Endothelial cell (in vitro differentiated cells): ENCODE data around the gene WDFY3. TPM values are rescaled to one million over a fixed set of nuclear protein-coding genes. Genes with fewer than 3 reads are reported as not detected.

Source experiments
- DNase-seq: peaks from one replicate; pipeline ENCODE4 v3.0.0; 2021; ENCODE audit warnings: low spot score
- H3K27ac Mint-ChIP-seq: one replicate; pipeline ENCODE4 v1.8.0; 2021; ENCODE audit warnings: mixed read lengths, inconsistent platforms; ENCODE audit not compliant: unreplicated experiment
- H3K27me3 Mint-ChIP-seq: one replicate; pipeline ENCODE4 v1.8.0; 2021; ENCODE audit warnings: mild to moderate bottlenecking, moderate library complexity, mixed read lengths, inconsistent platforms; ENCODE audit not compliant: unreplicated experiment
- H3K36me3 Mint-ChIP-seq: one replicate; pipeline ENCODE4 v1.8.0; 2021; ENCODE audit warnings: mild to moderate bottlenecking, low read depth, mixed read lengths, inconsistent platforms; ENCODE audit not compliant: unreplicated experiment
- H3K4me1 Mint-ChIP-seq: one replicate; pipeline ENCODE4 v1.8.0; 2021; ENCODE audit warnings: mild to moderate bottlenecking, mixed read lengths, inconsistent platforms; ENCODE audit not compliant: unreplicated experiment
- H3K4me3 Mint-ChIP-seq: one replicate; pipeline ENCODE4 v1.8.0; 2021; ENCODE audit warnings: mild to moderate bottlenecking, mixed read lengths, inconsistent platforms; ENCODE audit not compliant: unreplicated experiment
- H3K9me3 Mint-ChIP-seq: one replicate; pipeline ENCODE4 v1.8.0; 2021; ENCODE audit warnings: mixed read lengths, inconsistent platforms; ENCODE audit not compliant: unreplicated experiment
- CTCF ChIP-seq: fragments of 200-600 bp; sonication (generic); IDR thresholded peaks from one replicate; pipeline ENCODE4 v1.5.0; 2021; ENCODE audit warnings: antibody characterized with exemption; ENCODE audit not compliant: unreplicated experiment
- total RNA-seq: library from RNA; stranded (reverse); fragmentation: NEBNext Ultra II Directional; extraction: Animal tissue kit (Norgen Biotek cat#: 25700); gene quantifications from one replicate; pipeline ENCODE4 v1.2.1, GENCODE V29; 2021; ENCODE audit not compliant: unreplicated experiment

Gene WDFY3
- total RNA-seq, 1 donor from 2014 or later, result 94.8 TPM

- Mint-ChIP-seq H3K4me3 (peak overlapping the region; percentile 6), H3K27me3 (no peaks in the 10 kb centered on the region), H3K27ac (peak overlapping the region; percentile 83), H3K4me1 (peaks cover 30% of the 10 kb centered on the region), H3K36me3 (no peaks in the 10 kb centered on the region), H3K9me3 (no peaks in the 10 kb centered on the region)
- TF ChIP-seq CTCF, result no peak
- DNase-seq, result peak; percentile 9
Observed at GRCh38 chr4:84870398-84871163, 95.9 kb downstream of the WDFY3 start.

GRCh38 chr4:84866295-84866694, 100.2 kb downstream of the WDFY3 start:
- peaks cover 37% of the 10 kb centered on the region for H3K4me1 Mint-ChIP-seq

GRCh38 chr4:84865600-84865999, 100.9 kb downstream of the WDFY3 start:
- DNase-seq, result no peak
- no peaks in the 10 kb centered on the region for H3K9me3 Mint-ChIP-seq
- H3K4me1 Mint-ChIP-seq, result peaks cover 30% of the 10 kb centered on the region
- H3K27me3 Mint-ChIP-seq, result no peaks in the 10 kb centered on the region
- no peaks in the 10 kb centered on the region for H3K36me3 Mint-ChIP-seq
- no peak for TF ChIP-seq CTCF
- no peak overlapping the region for H3K27ac Mint-ChIP-seq
- no peak overlapping the region for H3K4me3 Mint-ChIP-seq

More at GRCh38 chr4:84866295-84866694, 100.2 kb downstream of the WDFY3 start:
- no peak for TF ChIP-seq CTCF
- Mint-ChIP-seq H3K4me3 (no peak overlapping the region), H3K9me3 (no peaks in the 10 kb centered on the region), H3K27ac (no peak overlapping the region), H3K36me3 (no peaks in the 10 kb centered on the region), H3K27me3 (no peaks in the 10 kb centered on the region)
- no peak for DNase-seq

GRCh38 chr4:84862064-84862463, 104.4 kb downstream of the WDFY3 start:
- Mint-ChIP-seq H3K9me3 (no peaks in the 10 kb centered on the region), H3K4me3 (no peak overlapping the region), H3K4me1 (peaks cover 34% of the 10 kb centered on the region), H3K36me3 (peaks cover 13% of the 10 kb centered on the region), H3K27ac (peak overlapping the region; percentile 86), H3K27me3 (peaks cover 2% of the 10 kb centered on the region)
- TF ChIP-seq CTCF, result no peak
- no peak for DNase-seq

GRCh38 chr4:84857296-84857695, 109.2 kb downstream of the WDFY3 start:
- no peak for TF ChIP-seq CTCF
- peaks cover 13% of the 10 kb centered on the region for H3K36me3 Mint-ChIP-seq
- H3K27me3 Mint-ChIP-seq, result peaks cover 2% of the 10 kb centered on the region
- no peak for DNase-seq
- no peak overlapping the region for H3K4me3 Mint-ChIP-seq
- peak overlapping the region; percentile 7 for H3K27ac Mint-ChIP-seq
- no peaks in the 10 kb centered on the region for H3K9me3 Mint-ChIP-seq
- peaks cover 26% of the 10 kb centered on the region for H3K4me1 Mint-ChIP-seq
